Testis (tissue), 3 donors: ENCODE results near the gene DCBLD2. TPM values are rescaled to one million over a fixed set of nuclear protein-coding genes. Genes with fewer than 3 reads are reported as not detected.

Source experiments
- DNase-seq: peaks from one replicate; pipeline ENCODE4 v3.0.0-alpha.2; 2019
- H3K27ac ChIP-seq, 2 donors: fragments of 200-600 bp; sonication (generic); one replicate each; pipeline ENCODE4 v1.5.1; 2019
- H3K27me3 ChIP-seq: fragments of 200-600 bp; sonication (generic); one replicate; pipeline ENCODE4 v1.5.1; 2019
- H3K36me3 ChIP-seq: fragments of 200-600 bp; sonication (generic); one replicate; pipeline ENCODE4 v1.5.1; 2017; ENCODE audit warnings: low read depth; ENCODE audit errors: missing control alignments
- H3K4me1 ChIP-seq: fragments of 200-600 bp; sonication (generic); one replicate; pipeline ENCODE4 v1.5.1; 2019
- H3K4me3 ChIP-seq, 2 donors: fragments of 200-600 bp; sonication (generic); one replicate each; pipeline ENCODE4 v1.5.1; 2017 to 2019
- H3K9me3 ChIP-seq: fragments of 200-600 bp; sonication (generic); one replicate; pipeline ENCODE4 v1.5.1; 2017
- CTCF ChIP-seq, 3 experiments: fragments of 450-650 bp in 2 of 3; fragments of 200-600 bp in 1 of 3; sonication (generic) in 1 of 3; IDR thresholded peaks; one replicate each; pipeline ENCODE4 v1.5.1; 2016 to 2019; ENCODE audit warnings: antibody characterized with exemption in 3 of 3, mild to moderate bottlenecking in 2 of 3, moderate library complexity in 1 of 3
- POLR2A ChIP-seq: fragments of 450-650 bp; IDR thresholded peaks from one replicate; pipeline ENCODE4 v1.6.1; 2017; ENCODE audit warnings: antibody characterized with exemption, mild to moderate bottlenecking, moderate library complexity
- WGBS, 2 donors: methylation state at CpG; one replicate each; pipeline ENCODE4 v1.1.5; 2018; 5-methylcytosine and 5-hydroxymethylcytosine counted together
- intact Hi-C: fragments of 100-400 bp; cut with DNase I; formaldehyde crosslinking; loops from one replicate; pipeline ENCODE4 v1.15.1; 2023; ENCODE audit warnings: low total_unique reads
- polyA plus RNA-seq: library from polyadenylated mRNA; stranded (reverse); fragments of 350-450 nt; fragmentation: Illumina TruSeq; extraction: RNeasy Lipid Tissue Mini Kit (QIAGEN cat#74804); gene quantifications from one replicate; pipeline ENCODE4 v1.2.3, GENCODE V29; 2014; ENCODE audit warnings: low read depth, low replicate concordance; ENCODE audit not compliant: insufficient read depth
- total RNA-seq, 2 donors: library from RNA; depleted of rRNA; stranded (reverse); fragments of >200 nt; gene quantifications; one replicate each; pipeline ENCODE4 v1.2.3, GENCODE V29; 2016

DCBLD2 gene
- total and polyA plus RNA-seq, 3 donors from 2014 or later = 48.5 to 211 (median 161) TPM

GRCh38 chr3:98779541-98780335 is 121.8 kb downstream of the DCBLD2 start:
- H3K27ac ChIP-seq = no peak overlapping the region
- H3K9me3 ChIP-seq = no peaks in the 10 kb centered on the region
- intact Hi-C loops = no loop called here
- 70 to 87% methylated on average over 4 of the region's 4 CpGs for WGBS, 2 donors
- H3K27me3 ChIP-seq = no peaks in the 10 kb centered on the region
- no peak for DNase-seq
- no peaks in the 10 kb centered on the region for H3K4me1 ChIP-seq
- no peaks in the 10 kb centered on the region for H3K36me3 ChIP-seq
- H3K4me3 ChIP-seq = no peak overlapping the region
- TF ChIP-seq POLR2A (no peak), CTCF (IDR thresholded peaks at IDR 0.05) (no peak)

- Histone ChIP-seq H3K36me3 (no peaks in the 10 kb centered on the region), H3K4me3 (no peak overlapping the region), H3K4me1 (no peaks in the 10 kb centered on the region), H3K9me3 (no peaks in the 10 kb centered on the region), H3K27ac (no peak overlapping the region), H3K27me3 (no peaks in the 10 kb centered on the region)
- whole genome bisulfite sequencing, 2 donors = 67 to 82% methylated on average over 5 of the region's 5 CpGs
- intact Hi-C loops = no loop called here
- TF ChIP-seq POLR2A = no peak
- no peak for DNase-seq
Measured at GRCh38 chr3:98778852-98779413, 122.6 kb downstream of the DCBLD2 start.

GRCh38 chr3:98778383-98778782 is 123.1 kb downstream of the DCBLD2 start:
- H3K36me3 ChIP-seq = no peaks in the 10 kb centered on the region
- no peaks in the 10 kb centered on the region for H3K27me3 ChIP-seq
- TF ChIP-seq CTCF (IDR thresholded peaks at IDR 0.05) (no peak), POLR2A (no peak)
- no peaks in the 10 kb centered on the region for H3K9me3 ChIP-seq
- DNase-seq = no peak
- intact Hi-C loops = no loop called here
- no peaks in the 10 kb centered on the region for H3K4me1 ChIP-seq
- no peak overlapping the region for H3K4me3 ChIP-seq
- no peak overlapping the region for H3K27ac ChIP-seq
- 77 to 88% methylated on average over 5 of the region's 5 CpGs for WGBS, 2 donors

- DNase-seq = no peak
- Histone ChIP-seq H3K27me3 (no peaks in the 10 kb centered on the region), H3K4me3 (no peak overlapping the region), H3K27ac (no peak overlapping the region), H3K9me3 (no peaks in the 10 kb centered on the region), H3K36me3 (no peaks in the 10 kb centered on the region), H3K4me1 (no peaks in the 10 kb centered on the region)
- intact Hi-C loops = no loop called here
- TF ChIP-seq CTCF (IDR thresholded peaks at IDR 0.05) = no peak
- TF ChIP-seq POLR2A = no peak
Measured at GRCh38 chr3:98777801-98778220, 123.7 kb downstream of the DCBLD2 start.

- DNase-seq = no peak
- Histone ChIP-seq H3K27me3 (no peaks in the 10 kb centered on the region), H3K9me3 (no peaks in the 10 kb centered on the region), H3K27ac (no peak overlapping the region), H3K4me3 (no peak overlapping the region), H3K4me1 (no peaks in the 10 kb centered on the region), H3K36me3 (no peaks in the 10 kb centered on the region)
- WGBS, 2 donors = 93 to 96% methylated on average over 2 of the region's 2 CpGs
- TF ChIP-seq CTCF (IDR thresholded peaks at IDR 0.05) (no peak), POLR2A (no peak)
- intact Hi-C loops = no loop called here
Measured at GRCh38 chr3:98777286-98777685, 124.2 kb downstream of the DCBLD2 start.
